ENCODE results near the gene STOX2. TPM values are rescaled to one million over a fixed set of nuclear protein-coding genes. Genes with fewer than 3 reads are reported as not detected.

STOX2 gene
- total and polyA plus RNA-seq, 10 of the 15 experiments (the other 5 are each of a cell fraction or from before 2014, with no cell fraction given) = 0.01 to 1.2 (median 0.18) TPM; not detected in 4

DNA sequence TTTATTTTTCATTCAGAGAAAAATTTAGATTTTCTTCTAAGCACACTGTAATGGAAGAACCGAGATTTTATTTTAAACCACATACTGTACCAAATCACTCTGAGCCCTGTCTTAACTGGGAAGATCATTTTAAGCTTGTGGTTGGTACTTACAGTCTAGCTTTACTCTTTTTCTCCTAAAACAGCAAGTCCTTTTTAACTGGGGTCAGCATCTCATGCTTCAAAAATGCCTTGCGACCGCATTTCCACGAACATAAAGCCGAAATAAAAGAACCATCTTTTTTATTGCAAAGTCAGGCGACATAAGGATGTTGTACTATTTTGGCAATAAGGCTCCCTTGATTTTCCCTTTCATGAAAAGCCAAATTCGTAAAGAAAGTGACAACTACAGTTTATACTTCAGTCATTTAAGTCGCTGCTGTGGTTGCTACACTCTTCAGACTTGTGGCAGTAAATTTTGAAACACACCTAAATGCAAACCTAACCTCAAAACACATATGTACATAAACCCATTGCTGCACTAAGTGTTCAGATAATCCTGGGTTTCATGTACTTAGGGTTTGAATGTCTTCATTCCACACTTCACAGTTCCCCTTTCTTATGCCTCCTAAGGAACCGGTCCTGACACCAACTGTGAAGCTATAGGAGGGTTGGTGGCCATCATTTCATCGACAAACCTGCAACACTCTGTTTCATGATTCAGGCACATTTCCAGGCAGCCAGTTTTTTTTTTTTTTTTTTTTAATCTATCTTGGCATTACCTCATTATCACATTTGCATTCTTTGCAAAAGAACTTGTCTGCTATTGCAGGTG lies 3.0 kb downstream of the STOX2 start (continued):
- TF ChIP-seq HCFC1 (IDR thresholded peaks at IDR 0.05; ENCODE audit: low read length) (no peak), RCOR1 (conservative IDR thresholded peaks at IDR 0.05; ENCODE audit: low read depth, low read length) (no peak), RAD51 (IDR thresholded peaks at IDR 0.05) (no peak), RAD21 (IDR thresholded peaks at IDR 0.05; ENCODE audit: insufficient read depth, low read depth, low read length) (no peak)
- TF ChIP-seq, protein P1, sequence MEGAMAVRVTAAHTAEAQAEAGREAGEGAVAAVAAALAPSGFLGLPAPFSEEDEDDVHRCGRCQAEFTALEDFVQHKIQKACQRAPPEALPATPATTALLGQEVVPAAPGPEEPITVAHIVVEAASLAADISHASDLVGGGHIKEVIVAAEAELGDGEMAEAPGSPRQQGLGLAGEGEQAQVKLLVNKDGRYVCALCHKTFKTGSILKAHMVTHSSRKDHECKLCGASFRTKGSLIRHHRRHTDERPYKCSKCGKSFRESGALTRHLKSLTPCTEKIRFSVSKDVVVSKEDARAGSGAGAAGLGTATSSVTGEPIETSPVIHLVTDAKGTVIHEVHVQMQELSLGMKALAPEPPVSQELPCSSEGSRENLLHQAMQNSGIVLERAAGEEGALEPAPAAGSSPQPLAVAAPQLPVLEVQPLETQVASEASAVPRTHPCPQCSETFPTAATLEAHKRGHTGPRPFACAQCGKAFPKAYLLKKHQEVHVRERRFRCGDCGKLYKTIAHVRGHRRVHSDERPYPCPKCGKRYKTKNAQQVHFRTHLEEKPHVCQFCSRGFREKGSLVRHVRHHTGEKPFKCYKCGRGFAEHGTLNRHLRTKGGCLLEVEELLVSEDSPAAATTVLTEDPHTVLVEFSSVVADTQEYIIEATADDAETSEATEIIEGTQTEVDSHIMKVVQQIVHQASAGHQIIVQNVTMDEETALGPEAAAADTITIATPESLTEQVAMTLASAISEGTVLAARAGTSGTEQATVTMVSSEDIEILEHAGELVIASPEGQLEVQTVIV (IDR thresholded peaks at IDR 0.05; ENCODE audit: borderline replicate concordance, partially characterized antibody) = no peak
- TF ChIP-seq, protein P2, sequence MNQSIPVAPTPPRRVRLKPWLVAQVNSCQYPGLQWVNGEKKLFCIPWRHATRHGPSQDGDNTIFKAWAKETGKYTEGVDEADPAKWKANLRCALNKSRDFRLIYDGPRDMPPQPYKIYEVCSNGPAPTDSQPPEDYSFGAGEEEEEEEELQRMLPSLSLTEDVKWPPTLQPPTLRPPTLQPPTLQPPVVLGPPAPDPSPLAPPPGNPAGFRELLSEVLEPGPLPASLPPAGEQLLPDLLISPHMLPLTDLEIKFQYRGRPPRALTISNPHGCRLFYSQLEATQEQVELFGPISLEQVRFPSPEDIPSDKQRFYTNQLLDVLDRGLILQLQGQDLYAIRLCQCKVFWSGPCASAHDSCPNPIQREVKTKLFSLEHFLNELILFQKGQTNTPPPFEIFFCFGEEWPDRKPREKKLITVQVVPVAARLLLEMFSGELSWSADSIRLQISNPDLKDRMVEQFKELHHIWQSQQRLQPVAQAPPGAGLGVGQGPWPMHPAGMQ (IDR thresholded peaks at IDR 0.05; ENCODE audit: borderline replicate concordance) = no peak

DNA sequence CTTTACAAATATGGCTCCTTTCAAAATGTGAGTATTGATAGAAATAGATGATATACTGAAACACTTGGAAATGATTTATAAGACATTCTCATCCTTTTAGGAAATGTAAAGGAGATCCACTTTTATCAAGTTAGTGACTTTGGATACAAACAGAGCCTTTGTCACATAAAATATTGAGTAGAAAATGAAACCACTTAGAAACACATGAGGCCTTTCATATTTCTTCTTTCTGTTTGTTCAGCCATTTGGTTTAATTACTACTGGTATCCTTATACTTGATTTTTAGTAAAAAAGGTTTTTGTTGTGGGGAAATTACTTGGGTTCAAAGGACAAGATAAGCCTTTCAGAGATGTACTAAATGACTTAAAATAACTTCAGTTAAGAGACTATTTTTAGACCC lies 4.1 kb downstream of the STOX2 start:
- RAD21 ChIA-PET (ENCODE audit: unreplicated experiment) = no interaction called here
- Histone ChIP-seq H3K4me2 (ENCODE audit: control insufficient read depth, insufficient read depth) (no peak overlapping the region), H4K20me1 (ENCODE audit: control insufficient read depth, insufficient read depth) (no peaks in the 10 kb centered on the region), H3K9me3 (replicated peaks; ENCODE audit: control insufficient read depth, insufficient read depth, low read length) (no peaks in the 10 kb centered on the region), H2AFZ (ENCODE audit: control insufficient read depth, low read depth, low read length) (no peak overlapping the region), H3K27me3 (replicated peaks in 1 of 2; ENCODE audit: control insufficient read depth in 2 of 2, insufficient read depth in 2 of 2, low read length in 1 of 2) (peaks cover 4 to 12% of the 10 kb centered on the region in 2 experiments), H3K36me3 (ENCODE audit: control insufficient read depth in 2 of 2, insufficient read depth in 2 of 2, low read length in 1 of 2) (no peaks in the 10 kb centered on the region), H3K9ac (ENCODE audit: control insufficient read depth, insufficient read depth, low read length) (no peak overlapping the region), H3K4me3 (no peak overlapping the region), H3K27ac (ENCODE audit: control insufficient read depth, insufficient read depth) (no peak overlapping the region), H3K4me1 (ENCODE audit: control insufficient read depth, insufficient read depth, low read length) (no peaks in the 10 kb centered on the region), H3K79me2 (ENCODE audit: control insufficient read depth, insufficient read depth, low read length) (no peaks in the 10 kb centered on the region)
- CTCF ChIA-PET = no interaction called here
- SMC1A ChIA-PET (ENCODE audit: uncharacterized antibody, unreplicated experiment) = no interaction called here
- in situ Hi-C loops (cut with MboI) (no loop called here), intact Hi-C loops (cut with micrococcal nuclease; ENCODE audit: unreplicated experiment) (no loop called here)
- FAIRE-seq (no peak), ATAC-seq (no peak), DNase-seq (ENCODE audit: low read depth, low spot score) (no peak)
- POLR2A ChIA-PET = no interaction called here
- BruUV-seq (replicated peaks) = no TSS peak
- TF ChIP-seq NFXL1 (IDR thresholded peaks at IDR 0.05; ENCODE audit: borderline replicate concordance) (no peak), CBFB (IDR thresholded peaks at IDR 0.05; ENCODE audit: low read depth) (no peak), CREB1 (IDR thresholded peaks at IDR 0.05; ENCODE audit: low read depth) (no peak), ESRRA (IDR thresholded peaks at IDR 0.05; ENCODE audit: low read length) (no peak), JUNB (IDR thresholded peaks at IDR 0.05) (no peak), SUZ12 (IDR thresholded peaks at IDR 0.05; ENCODE audit: unreplicated experiment) (no peak), BCL11A (IDR thresholded peaks at IDR 0.05; ENCODE audit: low read depth, low read length) (no peak)
- TF ChIP-seq, protein P3, sequence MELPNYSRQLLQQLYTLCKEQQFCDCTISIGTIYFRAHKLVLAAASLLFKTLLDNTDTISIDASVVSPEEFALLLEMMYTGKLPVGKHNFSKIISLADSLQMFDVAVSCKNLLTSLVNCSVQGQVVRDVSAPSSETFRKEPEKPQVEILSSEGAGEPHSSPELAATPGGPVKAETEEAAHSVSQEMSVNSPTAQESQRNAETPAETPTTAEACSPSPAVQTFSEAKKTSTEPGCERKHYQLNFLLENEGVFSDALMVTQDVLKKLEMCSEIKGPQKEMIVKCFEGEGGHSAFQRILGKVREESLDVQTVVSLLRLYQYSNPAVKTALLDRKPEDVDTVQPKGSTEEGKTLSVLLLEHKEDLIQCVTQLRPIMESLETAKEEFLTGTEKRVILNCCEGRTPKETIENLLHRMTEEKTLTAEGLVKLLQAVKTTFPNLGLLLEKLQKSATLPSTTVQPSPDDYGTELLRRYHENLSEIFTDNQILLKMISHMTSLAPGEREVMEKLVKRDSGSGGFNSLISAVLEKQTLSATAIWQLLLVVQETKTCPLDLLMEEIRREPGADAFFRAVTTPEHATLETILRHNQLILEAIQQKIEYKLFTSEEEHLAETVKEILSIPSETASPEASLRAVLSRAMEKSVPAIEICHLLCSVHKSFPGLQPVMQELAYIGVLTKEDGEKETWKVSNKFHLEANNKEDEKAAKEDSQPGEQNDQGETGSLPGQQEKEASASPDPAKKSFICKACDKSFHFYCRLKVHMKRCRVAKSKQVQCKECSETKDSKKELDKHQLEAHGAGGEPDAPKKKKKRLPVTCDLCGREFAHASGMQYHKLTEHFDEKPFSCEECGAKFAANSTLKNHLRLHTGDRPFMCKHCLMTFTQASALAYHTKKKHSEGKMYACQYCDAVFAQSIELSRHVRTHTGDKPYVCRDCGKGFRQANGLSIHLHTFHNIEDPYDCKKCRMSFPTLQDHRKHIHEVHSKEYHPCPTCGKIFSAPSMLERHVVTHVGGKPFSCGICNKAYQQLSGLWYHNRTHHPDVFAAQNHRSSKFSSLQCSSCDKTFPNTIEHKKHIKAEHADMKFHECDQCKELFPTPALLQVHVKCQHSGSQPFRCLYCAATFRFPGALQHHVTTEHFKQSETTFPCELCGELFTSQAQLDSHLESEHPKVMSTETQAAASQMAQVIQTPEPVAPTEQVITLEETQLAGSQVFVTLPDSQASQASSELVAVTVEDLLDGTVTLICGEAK (IDR thresholded peaks at IDR 0.05; ENCODE audit: borderline replicate concordance) = no peak
- TF ChIP-seq, protein P4, sequence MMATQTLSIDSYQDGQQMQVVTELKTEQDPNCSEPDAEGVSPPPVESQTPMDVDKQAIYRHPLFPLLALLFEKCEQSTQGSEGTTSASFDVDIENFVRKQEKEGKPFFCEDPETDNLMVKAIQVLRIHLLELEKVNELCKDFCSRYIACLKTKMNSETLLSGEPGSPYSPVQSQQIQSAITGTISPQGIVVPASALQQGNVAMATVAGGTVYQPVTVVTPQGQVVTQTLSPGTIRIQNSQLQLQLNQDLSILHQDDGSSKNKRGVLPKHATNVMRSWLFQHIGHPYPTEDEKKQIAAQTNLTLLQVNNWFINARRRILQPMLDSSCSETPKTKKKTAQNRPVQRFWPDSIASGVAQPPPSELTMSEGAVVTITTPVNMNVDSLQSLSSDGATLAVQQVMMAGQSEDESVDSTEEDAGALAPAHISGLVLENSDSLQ (IDR thresholded peaks at IDR 0.05) = no peak

Measured in GM12878 (cell line).